Ectodermal cell (in vitro differentiated cells): ENCODE measurements around the gene SMCO2.

Experiments used
- H3K27ac ChIP-seq: 2 replicates; pipeline ENCODE4 v1.7.0; 2013; ENCODE audit warnings: mild to moderate bottlenecking, low read depth, low read length; ENCODE audit not compliant: insufficient read depth, poor library complexity, severe bottlenecking
- H3K27me3 ChIP-seq: 2 replicates; pipeline ENCODE4 v1.7.0; 2013; ENCODE audit warnings: mild to moderate bottlenecking, low read length; ENCODE audit not compliant: insufficient read depth, control insufficient read depth, poor library complexity, severe bottlenecking
- H3K36me3 ChIP-seq: one replicate; pipeline ENCODE4 v1.7.0; 2013; ENCODE audit warnings: low read length; ENCODE audit not compliant: control insufficient read depth, insufficient read depth
- H3K4me1 ChIP-seq: one replicate; pipeline ENCODE4 v1.7.0; 2013; ENCODE audit warnings: low read length; ENCODE audit not compliant: control insufficient read depth, insufficient read depth
- H3K4me3 ChIP-seq: 2 replicates; pipeline ENCODE4 v1.7.0; 2013; ENCODE audit warnings: low read depth, low read length, control low read depth; ENCODE audit not compliant: insufficient read depth
- H3K9me3 ChIP-seq: 2 replicates; pipeline ENCODE4 v1.7.0; 2013; ENCODE audit warnings: mild to moderate bottlenecking, low read length, moderate library complexity; ENCODE audit not compliant: control insufficient read depth
- WGBS, 2 experiments: methylation state at CpG; one replicate each; pipeline ENCODE4 v1.1.7; 2013; ENCODE audit warnings: missing lambda C conversion rate in 2 of 2; 5-methylcytosine and 5-hydroxymethylcytosine counted together

Gene SMCO2

GRCh38 chr12:27521981-27522380, 75.4 kb downstream of the SMCO2 start:
- Histone ChIP-seq H3K36me3 (no peaks in the 10 kb centered on the region), H3K4me1 (peaks cover 17% of the 10 kb centered on the region), H3K9me3 (no peaks in the 10 kb centered on the region), H3K27me3 (no peaks in the 10 kb centered on the region), H3K27ac (no peak overlapping the region), H3K4me3 (no peak overlapping the region)
- 91 to 93% methylated on average over 4 of the region's 4 CpGs for WGBS, 2 experiments

- no peaks in the 10 kb centered on the region for H3K36me3 ChIP-seq
- WGBS, 2 experiments = 8 to 20% methylated on average over 6 of the region's 6 CpGs
- H3K4me3 ChIP-seq = peak overlapping the region; percentile 80
- peak overlapping the region; percentile 93 for H3K27ac ChIP-seq
- peaks cover 17% of the 10 kb centered on the region for H3K4me1 ChIP-seq
- H3K9me3 ChIP-seq = no peaks in the 10 kb centered on the region
- H3K27me3 ChIP-seq = no peaks in the 10 kb centered on the region
Measured at GRCh38 chr12:27523305-27523641, 76.7 kb downstream of the SMCO2 start.

DNA sequence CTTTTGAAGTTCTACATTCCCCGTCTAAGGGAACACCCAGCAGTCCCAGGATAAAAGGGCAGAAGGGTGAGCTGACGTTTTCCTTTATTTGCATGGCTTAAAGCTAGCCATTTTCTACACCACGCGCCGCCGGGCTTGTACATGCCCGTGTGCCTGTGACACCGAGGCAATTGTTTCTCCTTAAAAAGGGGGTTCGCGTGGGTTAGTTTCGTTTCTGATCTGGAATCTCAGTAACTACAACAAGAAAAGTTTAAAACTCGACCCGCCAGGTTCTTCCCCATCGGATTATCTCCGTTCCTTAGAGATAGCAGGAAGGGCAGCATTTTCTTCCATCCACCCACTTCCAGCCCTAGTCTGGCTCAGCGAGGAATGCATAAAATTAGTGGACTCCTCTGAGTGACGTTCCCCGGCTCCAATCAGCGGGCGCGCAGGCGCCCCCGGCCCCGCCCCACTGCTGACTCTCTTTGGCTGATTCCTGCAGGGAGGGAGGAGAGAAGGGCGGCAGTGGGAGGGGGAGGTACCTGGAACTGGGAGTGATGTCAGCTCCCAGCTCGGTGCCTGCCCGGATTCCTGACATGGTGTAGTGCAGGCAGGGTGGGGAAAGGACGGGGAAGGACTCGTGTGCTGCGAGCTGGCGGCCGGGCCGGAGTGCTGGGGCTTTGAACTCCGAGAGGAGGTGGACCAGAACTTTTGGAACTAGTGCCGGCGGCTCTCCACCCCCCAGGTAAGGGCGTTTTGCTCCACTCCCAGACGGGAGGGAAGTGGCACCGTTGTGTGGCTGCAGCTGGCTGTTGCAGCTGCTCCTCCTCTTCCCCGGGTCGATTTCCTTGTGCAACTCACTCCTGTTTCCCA, 77.3 kb downstream of the SMCO2 start, which contains the start of gene PPFIBP1:
TSS of gene PPFIBP1 (plus strand) at position 565 of the 852 bp plus-strand sequence. CDS start 109,191 bp downstream, outside the sequence.
- Histone ChIP-seq H3K9me3 (no peaks in the 10 kb centered on the region), H3K36me3 (no peaks in the 10 kb centered on the region), H3K27ac (peak within 1 kb of the TSS; percentile 93), H3K4me1 (peaks cover 17% of the 10 kb centered on the region), H3K27me3 (no peaks in the 10 kb centered on the region), H3K4me3 (peak within 1 kb of the TSS; percentile 80)
- 0 to 1% methylated on average over 39 to 41 of the region's 41 CpGs for WGBS, 2 experiments

DNA sequence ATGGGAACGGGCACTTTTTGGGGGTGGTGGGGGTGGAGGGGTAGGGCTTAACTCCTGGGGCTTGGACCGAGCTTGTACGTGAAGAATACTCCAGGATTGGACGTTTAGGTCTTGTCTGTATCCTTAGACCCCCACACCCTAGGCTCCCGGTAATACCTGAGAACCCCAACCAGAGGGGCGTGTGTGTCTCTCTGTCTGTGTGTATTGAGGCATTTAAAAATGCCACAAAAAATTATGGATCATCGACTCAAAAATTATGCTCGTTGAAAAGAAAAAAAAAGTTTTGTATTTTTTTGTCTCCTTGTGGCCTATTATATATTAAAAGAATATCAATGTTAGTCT, 77.9 kb downstream of the SMCO2 start:
- Histone ChIP-seq H3K27me3 (no peaks in the 10 kb centered on the region), H3K9me3 (no peaks in the 10 kb centered on the region), H3K27ac (peak overlapping the region; percentile 93), H3K4me1 (peaks cover 17% of the 10 kb centered on the region), H3K4me3 (peak overlapping the region; percentile 80), H3K36me3 (no peaks in the 10 kb centered on the region)
- WGBS, 2 experiments = 2 to 4% methylated on average over 4 to 8 of the region's 8 CpGs

DNA sequence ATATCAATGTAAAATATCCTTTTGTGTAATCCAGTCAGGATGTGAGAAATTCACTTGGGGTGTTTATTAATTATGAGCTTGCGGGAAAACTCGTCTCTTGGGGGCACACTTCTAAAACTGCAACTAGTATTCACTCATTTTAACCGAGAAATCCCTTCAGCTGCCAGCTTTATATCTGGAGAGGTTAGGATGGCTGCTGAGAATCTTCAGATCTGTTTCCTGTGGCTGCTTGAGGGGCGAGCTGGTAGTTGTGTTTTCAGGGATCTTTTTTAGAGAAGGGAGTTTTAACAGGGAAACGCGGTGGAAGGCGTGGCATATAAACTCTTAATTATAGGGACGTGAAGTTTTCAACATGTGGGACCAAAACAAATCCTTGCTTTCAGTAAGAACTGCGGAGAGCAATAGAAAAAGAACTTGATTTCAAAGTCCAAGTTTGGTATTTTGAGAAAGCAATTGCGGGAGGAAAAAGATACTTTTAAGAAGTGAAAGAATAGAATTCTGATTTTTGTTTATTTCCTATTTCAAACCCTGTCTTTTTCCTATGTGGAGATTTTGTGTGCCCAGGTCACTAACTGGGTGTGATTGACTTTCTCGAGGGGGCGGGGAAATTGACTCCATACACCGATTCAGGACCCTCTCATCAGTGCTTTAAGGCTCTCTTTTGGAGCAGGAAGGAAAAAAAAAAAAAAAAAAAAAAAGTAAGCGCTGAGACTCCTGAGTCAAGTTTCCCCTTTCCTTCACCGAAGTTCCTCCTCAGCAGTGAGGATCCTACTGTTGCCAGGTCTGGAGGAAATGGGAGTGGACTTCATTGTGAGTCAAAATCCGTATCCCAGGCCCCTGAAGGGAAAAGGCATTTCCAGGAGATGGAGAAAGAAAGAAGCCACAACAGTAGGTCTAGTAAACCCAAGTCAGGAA, 78.6 kb downstream of the SMCO2 start:
- Histone ChIP-seq H3K4me1 (peaks cover 17% of the 10 kb centered on the region), H3K27me3 (no peaks in the 10 kb centered on the region), H3K9me3 (no peaks in the 10 kb centered on the region), H3K36me3 (no peaks in the 10 kb centered on the region), H3K4me3 (peak overlapping the region; percentile 80), H3K27ac (no peak overlapping the region)
- 1 to 2% methylated on average over 14 to 15 of the region's 16 CpGs for WGBS, 2 experiments

DNA sequence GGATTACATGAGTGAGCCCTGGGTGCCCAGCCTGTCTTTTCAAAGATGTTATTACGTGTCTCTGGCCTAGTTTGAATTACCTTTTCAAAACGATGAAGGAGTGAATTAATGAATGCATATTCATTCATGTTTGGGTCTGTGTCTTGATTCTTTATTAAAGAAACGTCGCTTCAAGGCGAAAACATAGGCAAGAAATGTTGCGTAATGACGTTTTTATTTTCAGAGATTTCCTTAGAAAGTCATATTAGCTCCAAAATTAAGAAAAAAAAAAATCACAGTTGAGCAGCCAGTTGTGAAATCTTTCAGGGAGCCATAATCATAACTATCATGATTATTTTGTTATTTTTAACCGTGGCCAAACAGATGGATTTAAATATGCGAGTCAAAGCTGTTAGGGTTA, 81.0 kb downstream of the SMCO2 start:
- Histone ChIP-seq H3K27ac (no peak overlapping the region), H3K36me3 (no peaks in the 10 kb centered on the region), H3K27me3 (no peaks in the 10 kb centered on the region), H3K4me3 (no peak overlapping the region), H3K9me3 (no peaks in the 10 kb centered on the region), H3K4me1 (peaks cover 9% of the 10 kb centered on the region)
- WGBS, 2 experiments = 92 to 93% methylated on average over 9 of the region's 9 CpGs

GRCh38 chr12:27528788-27529187, 82.3 kb downstream of the SMCO2 start:
- no peaks in the 10 kb centered on the region for H3K27me3 ChIP-seq
- H3K27ac ChIP-seq = no peak overlapping the region
- no peaks in the 10 kb centered on the region for H3K4me1 ChIP-seq
- no peak overlapping the region for H3K4me3 ChIP-seq
- no peaks in the 10 kb centered on the region for H3K36me3 ChIP-seq
- 91 to 97% methylated on average over 3 of the region's 3 CpGs for WGBS, 2 experiments
- H3K9me3 ChIP-seq = no peaks in the 10 kb centered on the region

GRCh38 chr12:27530157-27530922, 83.8 kb downstream of the SMCO2 start:
- no peak overlapping the region for H3K4me3 ChIP-seq
- H3K4me1 ChIP-seq = no peaks in the 10 kb centered on the region
- H3K27me3 ChIP-seq = no peaks in the 10 kb centered on the region
- no peaks in the 10 kb centered on the region for H3K9me3 ChIP-seq
- no peaks in the 10 kb centered on the region for H3K36me3 ChIP-seq
- no peak overlapping the region for H3K27ac ChIP-seq
- whole genome bisulfite sequencing, 2 experiments = 74 to 81% methylated on average over 7 of the region's 7 CpGs

DNA sequence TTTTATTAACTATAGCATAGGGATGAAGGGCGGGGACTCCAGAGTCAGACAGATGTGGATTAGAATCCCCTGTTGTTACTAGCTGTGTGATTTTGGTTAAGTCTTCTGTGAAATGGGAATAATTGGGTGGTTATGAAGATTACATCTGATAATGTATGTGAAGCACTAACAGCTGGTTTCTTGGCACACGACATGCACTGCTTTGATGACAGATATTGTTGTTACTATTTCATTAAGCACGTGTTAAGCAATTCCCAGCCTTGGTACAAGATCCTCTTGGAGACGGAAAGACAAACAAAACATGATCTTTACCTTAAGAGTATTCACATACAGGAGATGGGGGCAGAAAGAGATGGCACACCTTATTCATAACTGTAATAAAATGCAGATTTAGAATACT, 85.4 kb downstream of the SMCO2 start:
- Histone ChIP-seq H3K4me1 (no peaks in the 10 kb centered on the region), H3K27ac (no peak overlapping the region), H3K36me3 (no peaks in the 10 kb centered on the region), H3K4me3 (no peak overlapping the region), H3K9me3 (no peaks in the 10 kb centered on the region), H3K27me3 (no peaks in the 10 kb centered on the region)
- 91 to 95% methylated on average over 4 of the region's 4 CpGs for WGBS, 2 experiments
